ENCODE results near the gene PSMB4.

DNA sequence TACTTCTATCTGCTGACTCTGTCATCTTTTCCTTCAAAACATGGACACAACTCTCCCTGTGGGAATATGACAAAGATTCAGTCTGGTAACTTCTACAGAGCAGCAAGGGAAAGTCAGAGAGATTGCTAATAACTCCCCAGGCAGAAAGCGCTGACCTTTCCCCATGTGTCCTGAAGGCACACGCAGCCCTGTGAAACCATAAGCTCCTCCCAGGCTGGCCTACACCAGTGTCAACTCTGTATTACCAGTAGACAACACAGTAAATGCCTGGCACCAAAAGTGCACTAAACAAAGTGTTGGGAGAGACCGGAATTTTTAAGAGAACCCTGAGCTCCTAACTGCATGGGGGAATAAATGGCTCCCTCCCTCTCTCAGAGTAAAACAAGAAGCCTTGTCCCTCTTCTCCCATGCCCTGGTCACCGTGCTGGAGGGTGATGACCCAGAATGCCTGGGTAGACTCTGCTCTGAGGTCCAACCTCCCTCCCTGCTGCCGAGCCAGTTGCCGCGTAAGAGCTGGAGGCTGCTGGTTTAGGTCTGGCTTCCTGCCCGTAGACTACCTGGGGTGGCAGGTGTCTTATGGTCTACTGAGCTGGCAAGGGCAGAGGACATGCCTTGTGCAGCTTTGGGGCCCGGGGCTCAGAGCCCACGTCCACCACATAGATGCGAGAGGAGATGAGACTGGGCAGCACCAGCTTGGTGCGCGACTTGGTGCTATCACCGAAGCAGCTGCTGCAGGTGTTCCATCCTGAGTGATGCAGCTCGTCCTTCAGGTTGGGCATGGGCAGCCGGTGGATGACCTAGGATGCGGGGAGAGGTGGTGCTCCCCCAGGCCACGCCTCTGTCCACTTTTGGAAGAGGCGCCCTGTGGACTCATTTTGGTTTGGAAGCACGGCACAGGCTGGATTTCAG is 30.7 kb upstream of the PSMB4 start:
- TF ChIP-seq, protein P1, sequence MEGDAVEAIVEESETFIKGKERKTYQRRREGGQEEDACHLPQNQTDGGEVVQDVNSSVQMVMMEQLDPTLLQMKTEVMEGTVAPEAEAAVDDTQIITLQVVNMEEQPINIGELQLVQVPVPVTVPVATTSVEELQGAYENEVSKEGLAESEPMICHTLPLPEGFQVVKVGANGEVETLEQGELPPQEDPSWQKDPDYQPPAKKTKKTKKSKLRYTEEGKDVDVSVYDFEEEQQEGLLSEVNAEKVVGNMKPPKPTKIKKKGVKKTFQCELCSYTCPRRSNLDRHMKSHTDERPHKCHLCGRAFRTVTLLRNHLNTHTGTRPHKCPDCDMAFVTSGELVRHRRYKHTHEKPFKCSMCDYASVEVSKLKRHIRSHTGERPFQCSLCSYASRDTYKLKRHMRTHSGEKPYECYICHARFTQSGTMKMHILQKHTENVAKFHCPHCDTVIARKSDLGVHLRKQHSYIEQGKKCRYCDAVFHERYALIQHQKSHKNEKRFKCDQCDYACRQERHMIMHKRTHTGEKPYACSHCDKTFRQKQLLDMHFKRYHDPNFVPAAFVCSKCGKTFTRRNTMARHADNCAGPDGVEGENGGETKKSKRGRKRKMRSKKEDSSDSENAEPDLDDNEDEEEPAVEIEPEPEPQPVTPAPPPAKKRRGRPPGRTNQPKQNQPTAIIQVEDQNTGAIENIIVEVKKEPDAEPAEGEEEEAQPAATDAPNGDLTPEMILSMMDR (IDR thresholded peaks at IDR 0.05) = no peak
- TF ChIP-seq POLR2A (IDR thresholded peaks at IDR 0.05) = no peak

Data from lower leg skin (tissue), 3 donors.